ENCODE data around the gene SHD. TPM values are rescaled to one million over a fixed set of nuclear protein-coding genes. Genes with fewer than 3 reads are reported as not detected.
"Not testable (repeated sequence)": the region's sequence is repeated elsewhere in the genome, so short reads cannot be mapped to it uniquely, and the experiment has no call there.

Gene SHD
- total and polyA plus RNA-seq, 12 donors = 0.03 to 0.37 (median 0.24) TPM; not detected in 8

DNA sequence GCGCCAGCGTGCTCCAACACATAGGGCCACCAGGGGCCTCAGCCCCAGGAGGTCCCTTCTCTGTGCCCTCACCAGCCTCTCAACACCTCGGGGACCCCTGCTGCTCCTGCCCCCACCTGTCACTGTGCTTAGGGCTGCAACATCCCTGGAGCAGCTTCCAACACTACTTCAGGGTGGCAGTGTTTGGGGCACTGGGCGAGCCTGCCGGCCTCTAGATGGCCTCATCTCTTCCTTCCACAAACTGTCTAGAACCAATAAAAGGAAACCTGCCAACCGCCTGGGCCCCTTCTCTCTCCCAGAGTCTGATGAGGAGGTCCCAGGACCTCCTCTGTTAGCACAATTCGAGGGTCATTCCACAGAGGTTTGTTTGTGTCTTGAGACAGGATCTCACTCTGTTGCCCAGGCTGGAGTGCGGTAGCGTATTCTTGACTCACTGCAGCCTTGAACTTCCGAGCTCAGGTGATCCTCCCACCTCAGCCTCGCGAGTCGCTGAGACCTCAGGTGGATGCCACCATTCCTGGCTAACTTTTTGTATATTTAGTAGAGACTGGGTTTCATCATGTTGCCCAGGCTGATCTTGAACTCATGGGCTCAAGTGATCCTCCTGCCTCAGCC, 10.1 kb upstream of the SHD start:
- H3K27ac ChIP-seq = no peak overlapping the region
- 89 to 93% methylated on average over 13 of the region's 13 CpGs for WGBS, 2 donors
- no peaks in the 10 kb centered on the region for H3K27me3 ChIP-seq
- peaks cover 0 to 7% (median 0%) of the 10 kb centered on the region in 11 donors for H3K9me3 ChIP-seq
- no peaks in the 10 kb centered on the region for H3K4me1 ChIP-seq
- no peak for DNase-seq
- H3K4me3 ChIP-seq = no peak overlapping the region
- no peak for TF ChIP-seq CTCF (IDR thresholded peaks at IDR 0.05)
- intact Hi-C loops (cut with DNase I) = loop anchor here in 8 of 10 donors (2.0 to 10.0 kb wide), 5 partner anchors 83 to 256 kb away; partner anchors contain the start of genes CHAF1A (in 1 of the 8) and SH3GL1 (in 1 of the 8)
- ATAC-seq = peak in 1 of 8 donors; percentile 19
- peaks cover 0 to 85% (median 35%) of the 10 kb centered on the region in 9 donors for H3K36me3 ChIP-seq

DNA sequence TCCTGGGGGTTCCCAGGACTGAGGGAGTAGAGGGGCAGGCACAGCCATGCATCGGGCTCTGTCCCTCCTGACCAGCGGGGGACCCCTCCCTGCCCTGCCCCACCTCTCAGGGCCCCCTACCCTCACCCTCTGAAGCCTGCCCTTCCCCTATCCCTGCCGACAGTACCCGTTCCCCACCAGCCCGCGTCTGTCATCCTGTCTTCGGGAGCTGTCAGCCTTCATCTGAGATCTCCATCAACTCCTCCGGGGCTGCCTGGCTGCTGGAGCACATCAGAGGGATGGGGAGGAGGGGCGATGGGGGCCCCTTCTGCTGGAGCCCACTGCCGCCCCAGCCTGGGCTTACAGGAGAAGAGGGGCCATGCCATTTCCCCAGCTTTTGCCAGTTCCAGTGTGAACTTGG, 6.2 kb upstream of the SHD start:
- 49 to 56% methylated on average over 10 of the region's 10 CpGs for WGBS, 2 donors
- H3K27ac ChIP-seq = no peak overlapping the region
- peaks cover 0 to 7% (median 0%) of the 10 kb centered on the region in 11 donors for H3K9me3 ChIP-seq
- TF ChIP-seq CTCF (IDR thresholded peaks at IDR 0.05) = no peak
- H3K27me3 ChIP-seq = peaks cover 0 to 9% (median 3%) of the 10 kb centered on the region in 7 donors
- no peak overlapping the region for H3K4me3 ChIP-seq
- ATAC-seq (no peak), DNase-seq (no peak)
- H3K36me3 ChIP-seq = peaks cover 0 to 49% (median 19%) of the 10 kb centered on the region in 9 donors
- intact Hi-C loops (cut with DNase I) = loop anchor here in 4 of 10 donors (5.0 to 10.0 kb wide), 4 partner anchors 52 to 252 kb away; no protein-coding TSS in a partner anchor
- H3K4me1 ChIP-seq = peaks cover 0 to 5% (median 0%) of the 10 kb centered on the region in 9 donors

- not testable (repeated sequence) for ATAC-seq, DNase-seq, H3K27ac ChIP-seq, H3K9me3 ChIP-seq, H3K4me1 ChIP-seq, H3K4me3 ChIP-seq
- H3K27me3 ChIP-seq = peaks cover 1 to 23% (median 13%) of the 10 kb centered on the region in 7 donors
- H3K36me3 ChIP-seq = peaks cover 0 to 35% (median 6%) of the 10 kb centered on the region in 9 donors
- 83 to 85% methylated on average over 6 of the region's 6 CpGs for WGBS, 2 donors
- intact Hi-C loops (cut with DNase I) = loop anchor here in 4 of 10 donors (5.0 to 10.0 kb wide), 4 partner anchors 50 to 250 kb away; no protein-coding TSS in a partner anchor
Observed at GRCh38 chr19:4274321-4274686, 4.8 kb upstream of the SHD start.

DNA sequence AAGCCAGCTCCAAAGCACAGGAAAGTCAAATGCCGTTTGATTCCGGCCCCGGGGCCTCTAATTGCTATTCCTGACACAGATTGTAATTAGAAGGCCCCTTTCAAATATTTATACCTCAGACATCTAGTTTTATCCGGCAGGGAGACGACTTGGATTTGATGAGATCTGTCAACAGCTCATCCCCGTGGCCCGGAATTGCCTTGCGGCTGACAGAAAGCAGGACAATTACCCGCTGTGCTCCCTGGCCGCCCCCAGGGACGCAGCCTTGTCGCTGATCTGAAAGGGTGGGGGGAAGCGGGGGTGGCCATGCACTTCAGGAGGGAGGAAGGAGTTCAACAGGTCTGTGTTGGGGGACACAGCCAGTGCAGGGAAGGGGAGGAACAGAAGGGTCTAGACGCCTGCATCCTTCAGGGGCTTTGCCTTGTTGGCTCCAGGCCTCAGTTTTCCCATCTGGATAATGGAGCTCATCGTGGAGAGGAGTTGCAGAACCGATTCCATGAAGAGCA, 1.8 kb upstream of the SHD start:
- no peak for TF ChIP-seq CTCF (IDR thresholded peaks at IDR 0.05)

More for the DNA sequence above, 1.8 kb upstream of the SHD start:
- no peak overlapping the region for H3K4me3 ChIP-seq
- intact Hi-C loops (cut with DNase I) = loop anchor here in 3 of 10 donors (10.0 kb wide), 3 partner anchors 48 to 248 kb away; no protein-coding TSS in a partner anchor
- peaks cover 0 to 18% (median 13%) of the 10 kb centered on the region in 9 donors for H3K4me1 ChIP-seq
- peaks cover 0 to under 1% (median 0%) of the 10 kb centered on the region in 11 donors for H3K9me3 ChIP-seq
- H3K36me3 ChIP-seq = peaks cover 0 to 6% (median 0%) of the 10 kb centered on the region in 9 donors
- 18 to 19% methylated on average over 16 of the region's 16 CpGs for WGBS, 2 donors
- no peak for DNase-seq
- H3K27ac ChIP-seq = no peak overlapping the region
- no peak for ATAC-seq
- peaks cover 19 to 52% (median 42%) of the 10 kb centered on the region in 7 donors for H3K27me3 ChIP-seq
